HG03565 (cell line): Measurements from ENCODE around the gene PGP.

ENCODE experiments used
- ATAC-seq: cut with Tn5 transposase; IDR thresholded peaks from one replicate; pipeline ENCODE4 v1.9.1; 2021; ENCODE audit warnings: mild to moderate bottlenecking, moderate library complexity; ENCODE audit not compliant: unreplicated experiment

PGP gene

DNA sequence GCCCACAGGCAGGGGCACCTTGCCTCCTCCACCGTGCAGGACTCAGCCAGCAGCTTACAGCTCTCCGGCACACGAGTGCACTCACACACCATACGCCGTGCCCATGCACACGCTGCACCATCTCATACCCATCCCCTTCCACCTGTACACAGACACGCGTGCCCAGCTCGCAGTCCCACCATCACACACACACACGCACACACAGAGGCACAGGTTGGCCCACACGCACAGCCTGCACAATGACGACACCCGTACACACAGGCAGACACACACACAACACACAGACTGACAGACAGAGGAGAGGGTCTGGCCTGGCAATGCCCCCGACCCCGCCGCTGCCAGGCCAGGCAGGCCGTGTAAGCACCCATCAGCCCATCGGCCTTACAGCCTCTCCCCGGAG is 30.3 kb downstream of the PGP start:
- no peak for ATAC-seq

DNA sequence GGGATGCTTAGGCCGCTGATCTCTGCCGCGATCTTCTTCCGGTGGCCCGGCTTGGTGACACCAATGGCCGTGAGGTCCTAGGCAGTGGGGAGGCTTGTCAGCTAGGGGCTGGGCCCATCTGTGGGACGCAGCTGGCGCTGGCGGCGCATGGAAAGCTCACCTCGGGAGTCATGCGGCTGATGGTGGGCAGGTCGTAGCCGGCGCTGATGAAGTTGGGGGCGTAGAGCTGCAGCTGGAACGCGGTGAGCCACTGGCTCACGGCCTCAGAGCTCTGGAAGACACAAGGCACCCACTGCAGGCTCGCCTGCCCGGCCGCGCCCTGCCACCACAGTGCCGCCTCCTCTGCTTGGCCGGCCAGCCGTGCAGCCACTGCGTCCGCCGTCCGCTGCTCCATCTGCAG is 31.0 kb downstream of the PGP start:
- ATAC-seq = no peak

DNA sequence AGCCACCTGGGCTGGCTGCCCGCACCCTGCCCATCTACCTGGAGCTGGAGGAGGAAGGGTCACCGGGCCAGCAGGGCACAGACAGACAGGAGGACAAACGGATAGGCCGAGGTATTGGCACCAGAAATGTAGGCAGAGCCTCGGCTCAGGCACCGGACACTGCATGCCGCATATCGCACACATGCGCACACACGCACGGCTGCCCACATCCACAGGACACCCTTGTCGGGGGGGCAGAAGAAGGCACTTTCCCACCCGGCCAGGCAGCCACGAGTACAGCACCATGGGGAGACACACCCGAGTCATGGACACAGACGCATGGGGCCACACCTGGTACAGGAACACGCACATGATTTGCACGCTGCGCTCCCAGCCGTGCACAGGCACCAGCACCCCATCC is 32.7 kb downstream of the PGP start:
- ATAC-seq = no peak

DNA sequence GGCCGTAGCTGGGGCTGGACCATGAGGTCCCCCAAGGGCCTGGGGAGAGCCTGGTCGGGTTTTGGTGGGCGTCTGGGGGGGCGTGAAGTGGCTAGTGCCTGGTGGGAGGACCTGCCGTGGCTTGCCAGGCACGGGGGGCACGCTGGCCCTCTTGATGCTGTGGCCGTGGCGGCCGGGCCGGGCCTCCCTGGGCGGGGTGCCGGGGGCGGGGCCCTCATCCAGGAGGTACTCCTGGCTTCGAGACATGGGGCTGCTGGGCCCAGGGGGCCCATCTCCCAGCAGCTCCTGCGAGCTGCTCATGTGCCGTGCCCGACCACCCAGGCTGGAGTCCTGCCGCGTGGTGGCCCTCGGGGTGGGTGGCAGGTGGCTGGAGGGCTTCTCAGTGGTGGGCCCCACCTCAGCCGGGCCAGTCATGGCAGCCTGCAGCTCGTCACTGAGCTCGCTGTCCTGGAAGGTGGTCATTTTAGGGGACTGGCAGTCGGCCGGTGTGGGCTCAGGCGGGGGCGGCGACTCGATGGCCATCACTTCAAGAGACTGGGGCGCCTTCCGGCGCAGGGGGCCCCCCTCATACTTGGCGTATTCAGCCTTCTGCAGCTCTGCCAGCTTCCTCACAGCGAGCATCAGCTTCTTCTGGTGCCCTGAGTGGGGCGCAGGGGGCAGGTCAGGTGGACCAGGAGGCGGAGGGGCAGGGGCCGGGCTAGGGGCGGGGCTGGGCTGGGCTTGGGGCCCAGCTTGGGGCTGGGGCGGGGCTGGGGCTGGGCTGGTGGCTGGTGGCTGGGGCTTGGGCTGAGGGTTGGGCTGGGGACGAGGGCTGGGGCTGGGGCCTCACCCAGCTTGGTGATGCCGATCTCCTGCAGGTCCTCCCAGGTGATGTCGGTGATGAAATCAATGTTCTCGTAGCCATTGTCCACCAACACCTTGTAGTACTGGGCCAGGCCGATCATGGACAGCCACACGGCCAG is 33.4 kb downstream of the PGP start:
- no peak for ATAC-seq

DNA sequence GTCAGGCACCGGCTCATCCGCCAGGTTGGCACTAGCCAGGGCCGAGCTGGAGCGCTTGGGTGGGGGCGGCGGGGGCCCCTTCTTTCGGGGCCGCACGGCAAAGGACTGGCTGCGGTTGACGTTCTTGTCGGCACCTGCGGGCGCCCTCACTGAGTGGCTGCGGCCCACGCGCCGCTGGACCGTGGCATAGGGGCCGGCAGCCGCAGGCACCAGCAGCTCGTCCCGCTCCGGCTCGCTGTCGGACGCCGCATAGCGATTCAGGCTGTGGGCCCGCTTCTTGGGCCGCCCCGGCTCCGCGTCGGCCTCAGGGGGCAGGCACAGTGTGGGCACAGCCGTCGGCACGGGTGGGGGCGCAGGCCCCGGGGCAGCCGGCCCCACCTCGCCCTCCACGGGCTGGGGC is 34.2 kb downstream of the PGP start:
- no peak for ATAC-seq

DNA sequence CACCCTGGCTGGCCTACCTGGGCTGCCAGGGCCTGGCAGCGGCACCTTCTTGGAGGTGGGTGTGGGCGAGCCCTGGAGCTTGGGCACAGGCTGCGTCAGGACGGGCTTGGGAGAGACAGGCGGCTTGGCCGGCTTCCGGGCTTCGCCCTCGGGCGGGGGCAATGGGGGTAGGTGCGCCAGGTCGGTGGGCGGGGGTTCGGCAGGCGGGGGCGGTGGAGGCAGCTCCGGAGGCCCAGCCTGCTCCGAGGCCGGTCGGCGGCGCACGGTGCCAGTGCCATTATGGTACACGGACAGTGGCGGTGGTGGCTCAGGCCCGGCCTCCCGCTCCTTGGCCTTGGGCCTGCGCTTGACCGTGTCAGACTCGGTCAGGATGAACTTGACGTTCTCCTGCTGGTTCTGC is 35.1 kb downstream of the PGP start:
- no peak for ATAC-seq

DNA sequence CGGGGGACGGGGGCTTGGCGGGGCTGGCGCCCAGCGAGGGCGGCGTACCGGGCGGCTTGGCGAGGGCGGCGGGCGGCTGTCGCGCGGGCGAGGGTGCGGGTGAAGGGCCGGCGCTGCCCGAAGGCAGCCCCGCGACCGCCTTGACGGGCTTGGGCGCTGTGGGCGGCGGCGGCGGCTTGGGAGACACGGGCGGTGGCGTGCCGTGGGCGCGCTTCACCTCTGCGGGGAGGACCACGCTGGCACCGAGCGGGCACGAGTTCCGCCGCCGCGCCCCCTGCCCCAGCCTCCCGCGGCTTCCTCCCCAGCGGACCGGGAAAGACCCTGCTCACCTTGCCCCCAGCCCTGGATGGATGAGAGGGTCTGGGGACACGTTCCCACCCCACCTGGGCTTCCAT is 35.5 kb downstream of the PGP start:
- no peak for ATAC-seq

DNA sequence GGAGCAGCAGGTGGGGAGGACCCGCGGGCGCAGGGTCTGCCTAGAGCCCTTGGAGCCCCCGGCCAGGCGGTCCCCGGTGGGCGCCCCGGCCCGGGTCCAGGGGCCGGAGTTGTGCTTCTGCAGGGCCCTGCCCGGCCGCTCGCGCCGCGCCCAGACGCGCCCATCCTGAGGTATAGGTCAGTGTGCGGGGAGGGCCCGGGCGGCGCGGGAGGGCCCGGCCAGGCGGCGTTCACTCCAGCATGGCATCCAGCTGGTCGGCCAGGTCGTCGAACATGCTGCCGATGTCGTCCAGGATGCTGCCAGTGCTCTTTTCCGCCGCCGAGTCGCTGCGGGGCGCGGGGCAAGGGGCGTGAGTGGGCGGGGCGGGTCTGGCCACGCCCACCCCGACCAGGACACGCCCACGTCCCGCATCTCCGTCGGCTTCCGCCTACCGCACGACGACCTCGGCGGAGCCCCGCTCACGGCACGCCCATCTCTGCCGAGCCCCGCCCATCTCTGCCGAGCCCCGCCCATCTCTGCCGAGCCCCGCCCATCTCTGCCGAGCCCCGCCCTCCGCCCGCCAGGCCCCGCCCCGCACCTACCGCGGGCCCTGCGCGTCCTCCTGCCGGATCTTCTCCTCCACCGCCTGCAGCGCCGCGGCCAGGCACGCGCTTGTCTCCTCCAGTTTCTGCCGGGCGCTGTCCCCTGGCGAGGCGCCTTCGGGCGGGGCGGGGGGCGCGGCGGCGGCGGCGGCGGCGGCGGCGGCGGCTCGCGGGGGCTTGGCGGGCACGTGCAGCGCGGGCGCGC is 36.1 kb downstream of the PGP start:
- ATAC-seq = no peak

DNA sequence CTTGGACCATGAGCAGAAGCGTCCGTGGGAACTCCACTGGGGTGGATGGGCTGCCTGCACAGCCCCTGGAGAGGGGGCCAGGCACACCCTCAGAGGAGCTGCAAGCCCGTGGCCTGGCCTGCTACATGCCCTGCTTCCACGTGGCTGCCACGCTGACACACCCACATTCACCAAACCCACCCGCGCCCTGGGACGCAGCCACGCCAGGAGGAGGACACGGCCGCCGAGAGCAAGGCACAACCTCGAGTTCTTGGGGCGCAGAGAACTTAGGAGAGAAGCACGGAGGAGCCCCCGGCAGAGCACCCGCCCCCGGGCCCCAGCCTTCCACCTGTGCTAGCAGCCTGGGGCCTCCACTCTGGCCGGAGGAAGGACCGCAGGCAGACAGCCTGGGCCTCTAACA is 37.1 kb downstream of the PGP start:
- no peak for ATAC-seq

DNA sequence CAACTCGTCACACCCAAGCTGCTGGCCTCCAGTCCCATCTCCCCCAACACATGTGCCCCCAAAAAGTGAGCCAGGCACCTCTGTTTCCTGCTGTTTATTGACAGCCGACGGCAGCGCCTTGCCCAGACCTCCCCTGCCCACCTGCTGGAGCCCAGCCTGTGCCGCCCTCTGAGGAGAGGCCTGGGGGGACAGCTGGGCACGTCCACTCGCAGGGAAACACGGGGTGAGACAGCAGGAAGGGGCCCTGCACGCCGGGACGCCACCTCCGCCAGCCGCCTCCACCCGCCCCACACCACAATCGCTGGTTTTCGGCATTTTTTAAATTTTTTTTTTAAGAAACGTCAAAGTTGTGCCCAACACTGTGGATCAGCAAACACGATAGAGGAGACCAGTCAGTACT is 37.5 kb downstream of the PGP start:
- ATAC-seq = no peak

DNA sequence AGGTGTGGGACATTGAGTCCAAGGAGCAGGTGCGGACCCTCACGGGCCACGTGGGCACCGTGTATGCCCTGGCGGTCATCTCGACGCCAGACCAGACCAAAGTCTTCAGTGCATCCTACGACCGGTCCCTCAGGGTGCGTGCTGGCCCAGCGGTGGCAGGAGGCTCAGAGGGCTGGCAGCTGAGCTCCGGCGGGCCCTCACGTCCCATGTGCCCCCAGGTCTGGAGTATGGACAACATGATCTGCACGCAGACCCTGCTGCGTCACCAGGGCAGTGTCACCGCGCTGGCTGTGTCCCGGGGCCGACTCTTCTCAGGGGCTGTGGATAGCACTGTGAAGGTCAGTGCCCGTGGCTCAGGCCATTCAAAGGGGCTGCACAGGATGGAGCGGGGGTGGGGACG is 38.6 kb downstream of the PGP start:
- no peak for ATAC-seq

DNA sequence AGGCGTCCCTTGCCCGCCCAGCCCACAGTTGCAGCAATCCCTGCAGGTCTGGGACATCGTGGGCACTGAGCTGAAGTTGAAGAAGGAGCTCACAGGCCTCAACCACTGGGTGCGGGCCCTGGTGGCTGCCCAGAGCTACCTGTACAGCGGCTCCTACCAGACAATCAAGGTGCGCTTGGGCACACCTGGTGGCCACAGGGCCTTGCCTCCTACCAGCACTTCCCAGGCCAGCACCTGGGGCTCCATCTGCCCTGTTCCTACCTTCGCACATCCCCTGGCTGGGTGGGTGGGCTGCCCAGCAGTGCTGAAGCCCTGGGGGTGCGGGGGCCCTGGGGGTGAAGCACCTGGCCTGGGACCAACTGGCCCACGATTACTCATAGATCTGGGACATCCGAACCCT is 39.2 kb downstream of the PGP start:
- no peak for ATAC-seq

DNA sequence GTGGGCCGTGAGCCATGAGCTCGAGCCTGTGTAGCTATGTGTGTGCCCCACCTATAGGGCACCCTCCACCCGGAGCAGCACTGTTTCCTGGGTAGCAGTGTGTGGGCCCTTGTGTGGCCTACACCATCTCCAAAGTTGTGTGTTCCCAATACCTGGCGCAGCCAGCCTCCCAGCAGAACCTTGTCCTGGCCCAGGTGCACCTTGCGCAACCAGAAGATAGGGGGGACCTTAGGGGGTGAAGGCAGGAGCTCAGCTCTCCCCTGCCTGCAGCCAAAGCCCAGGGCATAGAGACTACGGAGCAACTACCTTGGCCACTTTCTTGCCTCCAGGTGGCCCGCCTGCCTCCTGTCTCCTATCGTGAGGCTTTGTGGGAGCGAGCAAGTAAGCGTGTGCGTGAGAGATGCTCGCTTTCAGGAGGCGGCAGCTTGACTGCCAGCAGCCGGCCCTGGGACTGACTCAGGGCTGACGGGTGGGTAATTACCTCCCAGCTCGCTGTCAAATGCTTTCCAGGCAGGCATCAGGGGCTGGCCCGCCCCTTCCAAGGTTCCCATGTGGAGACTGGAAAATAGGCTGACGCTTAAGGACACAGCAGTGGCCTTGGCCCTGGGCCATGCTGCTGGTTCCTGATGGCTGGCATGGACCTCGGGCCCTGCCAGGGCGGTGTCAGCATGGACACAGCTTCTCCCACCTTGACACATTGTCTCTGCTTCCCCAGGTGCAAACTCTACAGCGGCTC is 40.1 kb downstream of the PGP start:
- ATAC-seq = no peak

DNA sequence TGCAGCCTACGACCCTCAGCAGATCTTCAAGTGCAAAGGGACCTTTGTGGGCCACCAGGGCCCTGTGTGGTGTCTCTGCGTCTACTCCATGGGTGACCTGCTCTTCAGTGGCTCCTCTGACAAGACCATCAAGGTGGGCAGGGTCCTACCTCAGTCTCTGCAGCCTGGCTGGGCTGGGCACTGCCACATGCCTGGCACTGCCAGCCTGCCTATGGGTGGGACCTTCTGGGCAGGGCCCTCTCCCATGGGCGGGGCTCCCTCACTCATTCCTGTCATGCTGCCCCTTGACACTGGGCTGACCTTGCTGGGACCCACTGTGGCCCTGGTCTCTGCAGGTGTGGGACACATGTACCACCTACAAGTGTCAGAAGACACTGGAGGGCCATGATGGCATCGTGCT is 40.7 kb downstream of the PGP start:
- no peak for ATAC-seq

DNA sequence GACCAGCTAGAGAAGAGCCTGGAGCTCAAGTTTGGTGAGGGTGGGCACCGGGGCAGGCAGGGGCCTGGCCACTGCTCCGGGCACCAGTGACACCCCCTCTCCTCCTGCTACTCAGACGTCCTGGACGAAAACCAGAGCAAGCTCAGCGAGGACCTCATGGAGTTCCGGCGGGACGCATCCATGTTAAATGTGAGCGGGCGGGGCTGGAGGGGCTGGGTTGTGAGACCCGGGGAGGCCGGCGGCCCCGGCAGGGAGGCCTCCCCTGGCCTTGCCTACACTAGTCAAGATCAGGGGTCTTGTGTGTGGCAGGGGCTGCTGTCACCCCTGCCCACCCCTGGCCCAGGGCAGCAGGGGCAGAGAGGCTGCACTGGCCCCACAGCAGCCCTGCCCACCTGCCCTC is 41.3 kb downstream of the PGP start:
- ATAC-seq = no peak

DNA sequence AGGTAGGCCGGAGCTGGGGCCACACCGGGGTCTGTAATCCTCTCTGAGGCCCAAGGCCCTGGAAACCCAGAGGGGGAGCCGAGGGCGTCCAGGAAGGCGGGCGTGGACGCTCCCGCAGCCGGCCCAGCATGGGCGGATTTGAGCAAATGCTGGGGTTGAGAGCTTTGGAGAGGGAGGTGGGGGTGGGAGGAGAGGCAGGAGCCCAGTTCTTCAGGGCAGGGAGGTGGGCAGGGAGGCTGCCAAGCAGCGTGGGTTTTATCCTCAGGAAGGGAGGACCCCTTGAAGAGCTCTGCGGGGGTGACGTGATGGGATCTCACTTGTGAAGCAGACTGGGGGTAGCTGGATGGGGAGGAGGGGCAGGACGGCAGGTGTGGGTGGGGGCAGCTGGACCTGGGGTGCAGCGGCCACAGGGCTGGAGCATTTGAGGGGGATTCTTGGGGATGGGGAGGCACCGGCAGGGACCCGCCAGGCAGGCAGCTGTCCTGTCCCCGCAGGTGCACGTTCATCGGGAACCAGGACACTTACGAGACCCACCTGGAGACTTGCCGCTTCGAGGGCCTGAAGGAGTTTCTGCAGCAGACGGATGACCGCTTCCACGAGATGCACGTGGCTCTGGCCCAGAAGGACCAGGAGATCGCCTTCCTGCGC is 41.8 kb downstream of the PGP start:
- no peak for ATAC-seq

DNA sequence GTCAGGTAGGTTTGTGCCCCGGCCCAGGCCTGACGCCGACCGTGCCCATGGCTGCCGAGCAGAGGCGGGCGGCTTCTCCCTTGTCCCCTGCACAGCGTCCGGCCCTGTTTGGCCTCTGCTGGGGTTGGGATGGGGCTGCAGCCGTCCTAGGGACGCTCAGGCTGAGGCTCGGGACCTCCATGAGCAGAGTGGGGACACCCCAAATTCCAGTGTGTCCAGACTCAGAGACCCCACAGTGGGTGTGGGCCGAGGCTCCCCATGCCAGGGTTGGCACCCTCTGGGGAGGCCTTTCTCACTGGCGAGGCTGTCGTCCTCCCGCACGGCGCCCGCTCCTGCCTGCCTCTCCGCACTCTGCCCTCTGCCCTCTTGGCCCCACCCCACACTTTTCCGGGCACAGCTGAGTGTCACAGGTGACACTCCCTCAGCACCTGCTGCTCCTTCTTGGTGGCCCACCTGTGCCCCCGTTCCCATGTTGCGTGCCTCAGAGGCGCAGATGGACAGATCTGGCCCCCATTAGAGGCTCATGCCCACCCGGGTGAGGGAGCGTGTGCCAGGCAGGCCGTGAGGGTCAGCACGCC is 43.0 kb downstream of the PGP start:
- no peak for ATAC-seq

DNA sequence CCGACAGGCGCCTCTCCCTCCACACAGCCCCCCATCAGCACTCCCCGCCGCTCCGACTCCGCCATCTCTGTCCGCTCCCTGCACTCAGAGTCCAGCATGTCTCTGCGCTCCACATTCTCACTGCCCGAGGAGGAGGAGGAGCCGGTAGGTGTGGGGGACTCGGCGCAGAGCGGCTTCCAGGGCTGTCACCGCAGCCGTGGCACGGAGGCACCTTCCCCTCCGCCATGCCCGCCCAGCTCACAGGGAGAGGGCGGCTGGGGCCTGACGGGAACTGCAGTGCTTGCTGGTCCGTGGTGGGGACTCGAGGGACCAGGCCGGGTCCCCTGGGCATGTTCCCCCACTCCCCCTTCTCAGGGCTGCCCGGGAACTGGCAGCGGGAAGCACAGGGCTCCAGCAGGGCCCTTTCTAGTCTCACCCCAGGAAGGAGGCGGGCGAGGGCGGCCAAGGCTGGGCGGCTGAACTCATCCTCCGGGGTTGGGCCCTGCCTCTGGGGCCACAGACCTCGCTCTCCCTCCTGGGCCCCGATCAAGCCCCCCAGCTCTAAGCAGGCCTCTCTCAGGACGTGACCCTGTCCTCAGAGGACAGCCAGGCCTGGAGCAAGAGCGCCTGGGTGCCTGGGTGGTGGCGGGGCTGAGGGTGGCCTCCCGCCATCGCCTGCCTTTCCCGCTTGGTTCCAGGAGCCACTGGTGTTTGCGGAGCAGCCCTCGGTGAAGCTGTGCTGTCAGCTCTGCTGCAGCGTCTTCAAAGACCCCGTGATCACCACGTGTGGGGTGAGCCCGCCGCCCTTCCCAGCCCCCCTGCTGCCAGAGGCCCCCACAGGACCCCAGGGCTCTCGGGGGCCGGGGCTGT is 43.8 kb downstream of the PGP start:
- ATAC-seq = no peak

DNA sequence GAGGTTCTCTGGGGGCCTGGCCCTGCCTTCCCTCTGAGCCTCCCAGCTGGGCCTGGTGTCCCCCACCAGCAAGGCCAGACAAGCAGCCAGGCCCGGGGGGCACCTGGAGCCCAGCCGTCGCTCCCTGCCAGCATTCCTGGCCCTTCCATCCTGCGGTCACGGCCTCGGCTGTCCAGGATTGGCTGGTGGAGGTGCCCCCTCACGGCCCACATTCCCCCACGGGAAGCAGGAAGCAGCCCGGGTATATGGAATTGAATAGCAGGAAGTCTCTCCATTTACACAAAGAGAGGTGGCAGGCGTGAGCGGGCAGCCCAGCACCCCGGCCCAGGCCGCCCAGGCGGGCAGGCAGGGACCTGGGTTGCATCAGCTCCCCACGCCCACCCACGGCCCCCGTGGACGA is 44.6 kb downstream of the PGP start:
- ATAC-seq = no peak
